Fibroblast of skin of back (primary cell): ENCODE data around the gene MEIOB. TPM values are rescaled to one million over a fixed set of nuclear protein-coding genes. Genes with fewer than 3 reads are reported as not detected.
"Not testable (repeated sequence)": the region's sequence is repeated elsewhere in the genome, so short reads cannot be mapped to it uniquely, and the experiment has no call there.

ENCODE experiments used
- DNase-seq: peaks from one replicate; pipeline ENCODE4 v3.0.0-alpha.2; 2013
- polyA plus RNA-seq, 2 experiments: library from polyadenylated mRNA; unstranded; fragments of 120-200 nt; gene quantifications; one replicate each; pipeline ENCODE4 v1.2.1, GENCODE V29; 2013; ENCODE audit not compliant: insufficient read length in 2 of 2

Gene MEIOB, protein sequence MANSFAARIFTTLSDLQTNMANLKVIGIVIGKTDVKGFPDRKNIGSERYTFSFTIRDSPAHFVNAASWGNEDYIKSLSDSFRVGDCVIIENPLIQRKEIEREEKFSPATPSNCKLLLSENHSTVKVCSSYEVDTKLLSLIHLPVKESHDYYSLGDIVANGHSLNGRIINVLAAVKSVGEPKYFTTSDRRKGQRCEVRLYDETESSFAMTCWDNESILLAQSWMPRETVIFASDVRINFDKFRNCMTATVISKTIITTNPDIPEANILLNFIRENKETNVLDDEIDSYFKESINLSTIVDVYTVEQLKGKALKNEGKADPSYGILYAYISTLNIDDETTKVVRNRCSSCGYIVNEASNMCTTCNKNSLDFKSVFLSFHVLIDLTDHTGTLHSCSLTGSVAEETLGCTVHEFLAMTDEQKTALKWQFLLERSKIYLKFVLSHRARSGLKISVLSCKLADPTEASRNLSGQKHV
- polyA plus RNA-seq (2013, experiment 1 of 2; ENCODE audit: insufficient read length) = 2.5 TPM
- 1.8 TPM for polyA plus RNA-seq (2013, experiment 2 of 2; ENCODE audit: insufficient read length)

- peak; percentile 42 for DNase-seq
These were observed at the start of gene MEIOB for GRCh38 chr16:1871974-1872635. Gene MEIOB (minus strand): TSS chr16:1872164. CDS start chr16:1868175, 3,989 bp downstream.

GRCh38 chr16:1920727-1921171 is 48.8 kb upstream of the MEIOB start:
- no peak for DNase-seq

DNA sequence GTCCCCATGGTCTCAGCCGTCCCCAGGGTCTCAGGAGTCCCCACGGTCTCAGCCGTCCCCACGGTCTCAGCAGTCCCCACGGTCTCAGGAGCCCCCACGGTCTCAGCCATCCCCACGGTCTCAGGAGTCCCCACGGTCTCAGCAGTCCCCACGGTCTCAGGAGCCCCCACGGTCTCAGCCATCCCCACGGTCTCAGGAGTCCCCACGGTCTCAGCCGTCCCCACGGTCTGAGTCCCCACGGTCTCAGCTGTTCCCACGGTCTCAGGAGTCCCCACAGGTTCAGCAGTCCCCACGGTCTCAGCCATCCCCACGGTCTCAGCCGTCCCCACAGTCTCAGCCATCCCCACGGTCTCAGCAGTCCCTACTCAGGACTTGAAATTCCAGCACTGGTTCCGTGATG is 48.2 kb upstream of the MEIOB start:
- DNase-seq = not testable (repeated sequence)

GRCh38 chr16:1919327-1919998 is 47.5 kb upstream of the MEIOB start:
- no peak for DNase-seq

GRCh38 chr16:1918351-1919326 is 46.7 kb upstream of the MEIOB start, which contains the start of gene HS3ST6:
Gene HS3ST6 (minus strand): TSS chr16:1918415. CDS start chr16:1918323, 92 bp downstream.
- DNase-seq = no peak

DNA sequence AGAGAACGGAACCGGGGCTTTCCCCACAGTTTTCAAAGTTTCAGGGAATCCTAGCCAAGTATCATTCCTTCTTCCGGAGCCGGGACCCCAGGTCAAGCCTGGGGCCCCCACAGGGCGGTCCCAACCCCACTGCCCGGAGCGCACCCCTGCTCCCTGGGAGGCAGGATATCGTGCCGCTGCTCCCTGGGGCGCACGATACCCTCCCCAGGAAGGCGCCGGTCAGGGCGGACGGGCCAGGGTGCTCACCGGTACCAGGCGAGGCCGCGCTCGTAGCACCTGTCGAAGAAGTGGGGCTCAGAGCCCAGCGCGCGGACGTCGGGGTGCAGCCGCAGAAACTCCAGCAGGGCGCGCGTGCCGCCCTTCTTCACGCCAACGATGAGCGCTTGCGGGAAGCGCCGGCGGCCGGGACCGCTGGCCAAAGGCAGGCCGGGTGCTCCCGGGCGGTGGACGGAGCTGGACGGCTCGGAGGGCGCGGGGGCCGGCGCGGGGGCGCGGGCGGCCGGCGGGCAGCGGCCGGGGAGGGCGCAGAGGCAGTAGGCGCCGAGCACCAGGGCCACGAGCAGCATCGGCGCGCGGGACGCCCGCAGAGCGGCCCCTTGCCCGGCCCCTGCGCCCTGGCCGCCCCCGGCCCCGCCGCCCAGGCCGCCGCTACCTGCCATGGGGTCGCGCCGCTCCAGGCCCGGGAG is 45.8 kb upstream of the MEIOB start:
- no peak for DNase-seq

DNA sequence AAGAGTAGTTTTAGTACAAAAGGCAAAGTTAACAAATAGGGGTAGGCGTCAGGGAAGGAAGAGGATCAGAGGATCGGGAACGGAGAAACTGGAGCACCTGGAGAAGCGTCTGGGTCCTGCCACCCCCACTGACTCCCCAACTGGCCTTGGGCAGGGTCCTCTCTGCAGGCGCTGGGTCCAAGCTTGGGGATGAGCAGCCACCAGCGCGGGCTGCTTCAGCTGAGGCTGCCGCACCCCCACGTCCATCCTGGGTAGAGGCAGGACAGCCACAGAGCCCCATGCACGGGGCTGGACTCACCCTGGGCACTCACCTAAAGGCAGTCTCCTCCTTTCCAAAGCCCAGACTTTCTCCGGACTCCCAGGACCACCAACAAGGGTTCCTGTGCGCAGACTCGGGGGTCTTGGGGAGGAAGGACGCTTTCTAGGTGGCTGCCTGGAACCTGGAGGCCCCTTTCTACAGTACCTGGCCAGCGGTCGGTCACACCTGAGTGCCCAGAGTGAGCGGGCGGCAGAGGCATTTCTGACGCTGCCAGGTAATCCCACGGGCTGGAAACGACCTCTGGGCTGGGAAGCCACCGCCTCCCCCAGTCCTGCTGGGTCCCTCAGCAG is 45.2 kb upstream of the MEIOB start:
- DNase-seq = no peak

DNA sequence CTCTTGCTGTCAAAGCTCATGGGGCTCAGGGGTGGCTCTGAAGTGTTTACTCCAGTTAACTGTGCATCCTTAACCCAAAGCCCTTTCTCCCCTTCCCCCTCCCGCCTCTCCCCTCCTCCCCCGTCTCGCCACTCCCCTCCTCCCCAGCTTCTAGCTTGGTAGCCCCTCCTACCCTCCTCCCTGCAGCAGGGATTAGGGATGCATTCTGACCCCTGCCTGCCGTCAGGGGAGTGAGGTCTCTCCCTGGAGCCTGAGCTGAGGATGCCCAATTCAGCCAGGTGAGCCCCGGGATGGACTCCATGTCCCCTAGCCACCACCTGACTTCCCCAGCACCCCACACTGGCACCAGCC is 44.7 kb upstream of the MEIOB start:
- DNase-seq = no peak

GRCh38 chr16:1915732-1916639 is 44.0 kb upstream of the MEIOB start:
- no peak for DNase-seq

- DNase-seq = no peak
These were observed 43.0 kb upstream of the MEIOB start for GRCh38 chr16:1914988-1915387.

DNA sequence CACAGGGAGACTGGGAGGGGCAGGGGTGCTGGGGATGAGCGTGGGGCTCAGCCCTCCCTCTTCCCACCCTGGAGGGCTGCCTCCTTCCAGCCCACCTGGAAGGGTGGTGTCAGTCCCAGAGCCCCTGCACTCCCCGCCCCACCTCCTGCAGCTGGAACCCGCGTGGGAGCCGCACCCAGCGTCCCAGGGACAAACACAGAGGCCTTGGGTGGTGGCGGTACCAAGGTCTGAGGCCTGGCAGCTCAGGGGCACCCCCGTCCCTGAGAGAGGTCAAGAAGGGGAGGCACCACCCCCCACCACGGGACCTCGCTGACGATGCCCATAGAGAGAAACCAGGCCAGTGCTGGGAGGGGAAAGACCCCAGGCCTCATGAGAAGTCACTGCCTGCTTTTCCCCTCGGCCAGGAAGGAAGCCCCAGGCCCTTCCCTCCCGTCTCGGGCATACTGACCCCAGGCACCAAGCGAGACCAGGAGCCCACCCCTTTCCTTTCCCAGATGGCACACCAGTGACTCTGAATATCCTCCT is 42.2 kb upstream of the MEIOB start:
- DNase-seq = no peak

DNA sequence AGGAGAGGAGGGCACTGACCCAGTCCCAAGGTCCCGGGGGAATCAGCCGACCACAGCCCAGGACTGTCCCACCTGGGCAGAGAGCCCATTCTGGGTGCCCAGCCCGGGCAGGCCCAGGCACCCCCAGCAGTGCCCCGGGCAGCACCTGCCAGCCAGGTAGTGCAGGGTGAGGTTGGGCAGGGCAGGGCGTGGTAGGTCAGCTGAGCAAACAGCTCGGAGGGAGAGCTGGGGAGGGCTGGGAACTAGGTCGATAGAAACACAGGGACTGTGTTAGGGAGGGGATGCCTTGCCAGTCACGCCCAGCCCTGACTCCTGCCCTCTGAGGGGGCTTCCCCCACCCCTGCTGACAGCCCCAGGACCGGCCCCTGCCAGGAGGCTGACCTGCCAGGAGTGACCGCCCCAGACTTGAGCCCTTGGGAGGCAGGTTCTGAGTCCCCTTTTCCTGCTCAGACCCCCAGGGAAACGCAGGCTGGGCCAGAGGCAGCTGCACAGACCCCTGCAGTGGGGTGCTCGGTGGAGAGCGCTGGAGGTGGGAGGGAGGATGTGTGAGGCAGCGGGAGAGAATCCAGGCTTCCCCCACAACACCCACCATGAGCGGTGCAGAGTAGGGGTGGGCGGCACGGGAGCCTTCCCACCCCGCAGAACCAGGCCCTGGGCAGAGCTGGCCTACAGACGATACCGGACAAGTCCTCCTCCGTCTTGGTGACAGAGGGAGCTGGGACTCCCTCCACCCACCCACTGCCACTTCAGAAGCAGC is 41.5 kb upstream of the MEIOB start:
- DNase-seq = no peak

DNA sequence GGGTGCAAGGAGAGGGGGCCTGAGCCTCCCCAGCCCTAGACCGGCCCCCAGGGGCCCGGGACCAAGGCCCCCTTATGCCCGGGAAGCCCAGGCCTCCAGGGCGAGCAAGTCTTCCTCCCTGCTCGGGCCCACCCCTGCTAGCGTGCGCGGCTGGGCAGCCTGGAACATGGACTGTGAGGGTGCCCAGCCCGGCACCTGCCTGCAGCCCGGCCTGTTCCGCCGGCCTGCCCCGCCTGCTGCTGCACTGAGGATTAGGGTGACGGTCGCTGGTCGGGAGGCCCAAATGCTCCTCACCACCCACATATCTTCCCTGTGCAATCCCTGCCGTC is 40.2 kb upstream of the MEIOB start:
- no peak for DNase-seq

DNA sequence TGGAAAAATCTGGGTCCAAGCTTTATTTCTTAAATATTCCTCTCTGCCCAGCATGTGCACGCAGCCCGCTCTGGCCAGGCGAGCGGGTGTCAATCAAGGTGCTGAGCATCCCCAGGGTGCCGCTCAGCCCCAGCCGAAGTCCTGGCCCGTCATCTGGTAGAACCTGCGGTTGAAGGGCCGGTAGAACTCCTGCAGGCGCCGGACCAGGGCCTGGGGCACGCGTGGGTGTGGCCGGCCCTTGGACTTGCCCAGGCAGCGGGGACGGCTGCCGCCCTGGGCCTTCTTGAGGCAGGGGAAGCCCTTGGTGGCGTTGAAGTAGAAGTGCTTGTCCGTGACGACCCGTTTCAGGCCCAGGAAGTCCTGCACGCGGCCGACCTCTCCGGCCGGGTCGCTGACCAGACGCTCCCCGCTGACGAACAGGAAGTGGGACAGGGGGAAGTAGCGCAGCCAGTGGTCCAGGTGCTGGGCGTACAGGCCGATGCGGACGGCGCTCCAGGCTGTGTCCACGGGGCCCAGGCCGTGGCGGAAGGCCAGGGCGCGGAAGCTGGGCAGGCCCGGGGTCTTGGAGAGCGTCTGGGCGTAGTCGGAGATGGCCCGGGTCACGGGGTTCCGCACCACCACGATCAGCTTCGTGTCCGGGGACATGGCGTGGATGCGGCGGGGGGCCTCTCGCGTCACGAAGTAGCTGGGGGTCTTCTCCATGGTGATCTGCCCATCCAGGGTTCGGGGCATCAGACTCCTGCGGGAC is 39.7 kb upstream of the MEIOB start:
- DNase-seq = no peak

DNA sequence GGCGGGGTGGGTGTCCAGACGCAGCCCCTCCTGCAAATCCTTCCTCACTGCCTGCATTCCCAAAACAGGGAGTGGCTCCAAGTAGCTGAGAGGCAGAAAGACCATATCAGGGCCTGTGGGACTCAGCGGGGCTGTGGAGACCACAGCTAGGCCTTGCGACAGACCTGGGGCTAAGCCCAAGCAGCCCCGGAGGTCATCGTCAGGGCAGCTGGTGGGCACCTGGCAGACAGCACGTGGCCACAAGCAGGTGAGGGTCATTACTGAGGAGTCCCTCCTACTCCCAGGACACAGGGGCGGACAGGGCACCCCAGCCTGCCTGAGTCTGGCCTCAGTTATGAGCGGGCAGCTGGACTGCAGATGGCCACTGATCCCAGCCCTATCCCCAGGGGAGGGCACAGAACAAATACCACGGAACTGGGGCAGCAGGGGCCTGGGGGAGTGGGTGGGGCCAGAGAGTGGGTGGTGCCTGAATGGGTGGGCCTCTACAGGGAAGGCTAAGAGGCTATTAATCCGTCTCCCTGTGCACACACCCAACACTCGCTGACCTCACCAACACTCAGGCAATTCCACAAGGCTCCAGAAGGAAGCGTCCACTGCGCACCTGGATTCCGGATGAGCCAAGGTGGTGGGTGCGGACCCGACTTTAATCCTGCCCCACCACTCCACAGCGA is 37.7 kb upstream of the MEIOB start:
- DNase-seq = no peak

DNA sequence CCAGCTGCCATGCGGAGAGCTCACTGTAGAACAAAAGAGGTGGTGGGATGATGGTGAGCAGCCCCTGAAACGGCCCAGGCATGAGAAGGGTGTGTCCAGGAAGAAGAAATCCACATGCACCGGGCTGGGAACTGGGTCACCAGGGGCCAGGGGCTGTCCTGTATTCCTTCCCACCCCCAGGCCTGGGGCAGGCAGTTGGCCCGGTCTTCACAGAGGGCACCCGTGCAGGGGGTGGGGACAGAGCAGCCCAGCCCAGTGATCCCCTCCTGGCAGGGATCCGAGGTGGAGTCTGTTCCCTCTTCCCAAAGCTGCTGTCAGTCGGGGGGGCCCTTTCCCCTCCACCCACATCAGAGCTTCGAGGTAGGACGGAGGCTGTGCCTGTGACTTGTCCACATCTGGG is 37.0 kb upstream of the MEIOB start:
- DNase-seq = no peak

- DNase-seq = no peak
These were observed 36.2 kb upstream of the MEIOB start for GRCh38 chr16:1908184-1908583.
